HG03045 (cell line): ENCODE results near the gene ABCB8.
"Not testable (repeated sequence)": the region's sequence is repeated elsewhere in the genome, so short reads cannot be mapped to it uniquely, and the experiment has no call there.

Experiments used
- ATAC-seq: cut with Tn5 transposase; IDR thresholded peaks from one replicate; pipeline ENCODE4 v1.9.1; 2021; ENCODE audit warnings: mild to moderate bottlenecking, moderate library complexity; ENCODE audit not compliant: unreplicated experiment

Gene ABCB8

GRCh38 chr7:151013733-151014497, 14.3 kb upstream of the ABCB8 start:
- ATAC-seq = peak; percentile 42

GRCh38 chr7:151014950-151015349, 13.3 kb upstream of the ABCB8 start:
- ATAC-seq = no peak

DNA sequence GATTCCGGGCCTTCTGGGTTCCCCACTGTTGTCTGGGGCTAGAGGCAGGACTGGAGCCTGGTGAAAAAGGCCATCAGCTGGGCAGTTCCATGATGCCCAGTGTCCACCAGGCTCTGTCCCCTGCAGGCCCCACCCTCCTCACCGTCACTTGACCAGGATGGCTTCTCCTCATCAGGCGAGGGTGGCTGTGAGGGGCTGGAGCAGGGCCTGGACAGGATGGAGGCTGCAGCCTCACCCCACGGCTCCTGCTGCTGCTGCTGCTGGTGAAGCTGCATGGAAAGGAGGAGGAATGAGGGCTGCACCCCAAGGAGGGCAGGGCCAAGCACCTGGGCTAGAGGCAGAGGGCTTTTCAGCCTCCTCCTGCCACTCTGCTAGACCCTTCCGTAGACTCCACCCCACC, 12.3 kb upstream of the ABCB8 start:
- no peak for ATAC-seq

- no peak for ATAC-seq
Observed at GRCh38 chr7:151016505-151016904, 11.7 kb upstream of the ABCB8 start.

DNA sequence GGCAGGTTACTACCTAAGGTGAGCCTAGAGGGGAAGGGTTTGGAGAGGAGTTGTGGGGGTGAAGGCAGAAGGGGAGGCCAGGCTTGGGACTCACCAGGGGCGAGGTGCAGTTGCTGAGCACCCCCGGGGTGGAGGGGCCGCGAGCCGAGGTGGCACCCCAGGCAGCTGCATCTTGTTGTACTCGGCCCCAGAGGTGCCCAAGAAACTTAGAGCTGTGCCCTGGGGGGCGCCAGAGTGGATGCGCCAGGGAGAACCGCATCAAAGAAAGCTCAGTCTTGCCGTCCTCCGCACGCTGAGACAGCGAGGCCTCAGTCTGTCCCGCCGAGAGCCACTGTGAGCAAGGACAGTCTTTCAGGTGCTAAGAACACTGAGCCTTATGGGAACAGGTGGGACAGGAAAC, 11.3 kb upstream of the ABCB8 start:
- no peak for ATAC-seq

- ATAC-seq = no peak
Observed at GRCh38 chr7:151017370-151017952, 10.8 kb upstream of the ABCB8 start.

DNA sequence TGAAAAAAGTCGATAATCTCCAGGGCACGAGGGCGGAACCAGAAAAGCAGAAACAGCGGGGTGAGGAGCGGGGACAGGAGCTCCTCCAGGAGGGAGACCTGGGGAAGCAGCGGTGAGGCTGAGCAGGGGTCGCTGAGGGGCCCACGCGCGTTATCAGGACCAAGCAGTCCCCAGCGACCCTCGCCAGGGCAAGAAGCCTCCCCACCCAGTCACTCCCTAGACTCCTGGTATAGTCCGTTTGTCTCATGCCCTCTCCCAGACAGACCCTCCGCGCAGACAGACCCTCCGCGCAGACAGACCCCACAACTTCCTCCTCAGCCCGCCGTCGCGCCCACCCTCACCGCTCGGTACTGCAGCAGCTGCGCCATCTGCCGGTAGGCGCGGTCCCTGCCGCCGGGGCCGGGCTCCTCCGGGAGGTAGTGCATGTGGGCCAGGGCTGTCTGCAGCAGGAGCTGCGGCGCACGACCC, 10.3 kb upstream of the ABCB8 start:
- ATAC-seq = no peak

- no peak for ATAC-seq
Observed at GRCh38 chr7:151018421-151019129, 9.7 kb upstream of the ABCB8 start.

DNA sequence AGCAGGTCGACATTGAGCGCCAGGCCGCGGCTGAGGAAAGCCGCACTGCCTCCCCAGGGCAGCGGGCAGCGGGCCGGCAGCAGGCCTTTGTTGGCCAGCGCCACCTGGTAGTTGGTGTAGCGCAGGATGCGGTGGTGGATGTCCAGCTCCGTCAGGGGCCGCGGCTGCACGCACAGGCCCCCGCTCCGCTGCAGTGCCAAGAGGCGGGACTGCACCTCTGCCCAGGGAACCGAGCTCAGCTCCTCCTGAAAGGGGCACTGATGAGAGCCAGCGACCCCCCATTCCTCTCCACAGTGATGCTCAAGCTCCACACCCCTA, 9.2 kb upstream of the ABCB8 start:
- ATAC-seq = no peak

DNA sequence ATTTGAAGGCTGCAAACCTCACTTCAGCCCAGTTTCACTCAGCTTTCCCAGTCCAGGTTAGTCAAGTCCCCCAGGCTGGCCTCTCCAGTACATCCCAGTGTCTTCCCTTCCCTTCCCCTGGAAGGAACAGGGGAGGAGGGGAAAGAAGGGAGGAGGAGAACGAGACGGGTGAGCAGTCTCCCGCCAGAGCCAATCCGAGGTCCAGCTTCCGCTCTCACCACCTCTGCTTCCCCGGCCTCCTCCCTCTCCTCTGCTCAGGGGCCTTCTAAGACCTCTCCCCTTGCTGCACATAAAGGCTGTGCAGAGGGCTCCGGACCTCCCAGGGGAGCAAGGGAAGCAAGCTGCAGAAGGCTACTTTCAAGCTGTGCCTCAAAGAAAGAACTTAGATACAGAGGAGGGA, 8.0 kb upstream of the ABCB8 start:
- no peak for ATAC-seq

DNA sequence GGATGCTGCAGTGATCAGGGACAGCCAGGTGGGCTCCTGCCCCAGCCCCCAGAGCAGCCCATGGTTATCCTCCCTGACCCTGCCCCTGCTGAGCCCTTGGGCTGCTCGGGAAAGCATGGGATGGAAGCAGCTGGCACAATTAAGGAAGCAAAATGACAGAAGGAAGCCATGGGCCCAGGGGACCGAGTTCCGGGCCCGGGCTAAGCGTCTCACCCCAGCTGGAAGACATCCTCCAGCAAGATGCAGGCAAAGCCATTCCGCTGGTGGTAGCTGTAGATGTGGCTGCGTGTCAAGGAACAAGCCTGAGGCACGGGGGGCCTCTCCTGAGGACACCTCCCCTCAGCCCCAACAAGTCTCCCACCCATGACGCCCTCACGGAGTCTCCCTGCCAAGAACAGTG, 5.0 kb upstream of the ABCB8 start:
- ATAC-seq = no peak

DNA sequence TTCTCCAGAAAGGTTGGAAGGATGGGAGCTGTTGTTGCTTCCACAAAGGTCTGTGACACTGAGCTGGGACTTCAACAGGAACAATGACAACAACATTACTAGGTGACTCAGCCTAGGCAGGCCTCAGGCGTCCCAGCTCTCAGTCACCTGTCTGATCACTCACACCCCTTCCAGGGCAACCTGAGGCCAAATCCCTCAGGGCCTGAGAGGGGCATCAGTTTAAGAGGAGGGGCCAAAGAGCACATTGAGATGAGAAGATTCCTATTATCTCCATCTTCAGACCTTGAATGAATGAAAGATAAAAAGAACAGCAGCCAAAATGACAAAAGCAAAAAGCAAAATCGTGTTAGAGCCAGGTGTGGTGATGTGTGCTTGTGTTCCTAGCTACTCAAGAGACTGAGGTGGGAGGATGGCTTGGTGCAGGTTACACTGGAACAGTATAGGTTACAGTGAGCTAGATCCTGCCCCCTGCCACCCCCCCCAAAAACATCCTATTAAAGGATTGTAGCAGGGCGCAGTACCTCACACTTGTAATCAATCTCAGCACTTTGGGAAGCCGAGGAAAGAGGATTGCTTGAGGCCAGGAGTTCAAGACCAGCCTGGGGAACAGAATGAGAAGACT, 3.7 kb upstream of the ABCB8 start, which contains the start of gene ATG9B:
TSS of gene ATG9B (minus strand) at position 60 of the 622 bp plus-strand sequence. CDS start 71 bp downstream, outside the sequence.
- no peak for ATAC-seq

DNA sequence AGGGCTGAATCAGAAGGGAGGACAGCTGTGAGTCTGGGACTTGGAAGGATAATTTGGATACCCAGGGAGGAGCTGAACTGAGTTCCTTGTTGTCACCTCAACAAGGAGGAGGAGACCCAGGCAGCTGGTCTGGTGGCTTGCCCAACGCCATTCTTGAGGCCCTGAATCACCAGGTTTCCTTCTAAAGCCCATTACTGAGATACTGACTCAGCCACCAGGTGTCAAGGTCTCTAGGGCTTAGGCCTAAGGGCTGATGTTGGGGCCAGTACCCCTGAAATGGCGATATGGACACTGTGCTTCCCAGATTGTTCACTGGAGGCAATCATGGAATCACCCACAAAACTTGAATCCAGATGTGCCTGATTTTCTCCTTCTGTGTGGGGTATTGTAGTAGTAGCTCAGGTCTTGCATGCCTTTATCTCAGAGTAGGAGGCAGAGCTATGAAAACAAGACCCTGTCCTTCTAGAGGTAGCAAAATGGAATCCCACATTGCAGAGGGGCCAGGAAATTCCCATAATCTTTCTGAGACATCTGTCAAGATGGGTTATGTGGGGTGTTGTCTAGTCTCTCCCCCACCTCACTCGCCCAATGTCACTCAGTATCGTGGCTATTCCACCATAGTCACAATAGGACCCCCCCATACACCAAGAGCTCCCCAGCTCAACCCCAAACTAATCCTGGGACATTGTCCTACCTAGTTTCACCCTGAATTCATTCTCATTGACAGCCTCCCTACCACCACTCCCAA, 2.2 kb upstream of the ABCB8 start:
- no peak for ATAC-seq

- ATAC-seq = not testable (repeated sequence)
Observed at GRCh38 chr7:151026771-151027727, 1.2 kb upstream of the ABCB8 start.

DNA sequence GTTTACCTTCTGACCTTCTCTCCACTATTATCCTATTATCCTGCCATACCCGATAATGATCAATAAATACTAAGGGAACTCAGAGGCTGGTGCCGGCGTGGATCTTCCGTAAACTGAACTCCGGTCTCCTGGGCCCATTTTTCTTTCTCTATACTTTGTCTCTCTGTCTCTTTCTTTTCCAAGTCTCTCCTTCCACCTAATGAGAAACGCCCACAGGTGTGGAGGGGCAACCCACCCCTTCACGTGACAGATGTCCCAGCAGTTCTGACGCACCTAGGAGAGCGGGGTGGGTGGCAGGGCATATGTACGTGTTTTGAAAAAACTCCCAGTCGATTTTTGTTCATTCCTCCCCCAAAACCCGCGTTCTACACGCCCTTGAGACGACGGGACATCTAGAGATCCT, 521 bp upstream of the ABCB8 start:
- peak; percentile 7 for ATAC-seq

- ATAC-seq = no peak
Observed at GRCh38 chr7:151028948-151029501, 775 bp downstream of the ABCB8 start.

GRCh38 chr7:151031011-151031410, 2.8 kb downstream of the ABCB8 start:
- ATAC-seq = no peak

GRCh38 chr7:151032936-151033863, 5.0 kb downstream of the ABCB8 start:
- ATAC-seq = no peak
